Cardiac ventricle fibroblast (primary cell): ENCODE measurements around the gene NR1H4. TPM values are rescaled to one million over a fixed set of nuclear protein-coding genes. Genes with fewer than 3 reads are reported as not detected.

ENCODE experiments used
- total RNA-seq: library from RNA; depleted of rRNA; stranded (reverse); fragments of >200 nt; gene quantifications from 2 replicates; pipeline ENCODE4 v1.2.3, GENCODE V29; 2015

Gene NR1H4
- not detected in 2 replicates for total RNA-seq

GRCh38 chr12:100473716-100474150, at the start of gene NR1H4:
Gene NR1H4 (plus strand): TSS chr12:100473866. CDS start chr12:100493324, 19,458 bp downstream.

GRCh38 chr12:100573292-100574186, 99.9 kb downstream of the NR1H4 start, which contains the start of gene GAS2L3:
Gene GAS2L3 (plus strand): TSS chr12:100573684. CDS start chr12:100594905, 21,221 bp downstream.

Other genes with a start within 250 kb of the NR1H4 start
- gene DEPDC4, start 206.8 kb upstream of the NR1H4 start, total RNA-seq, result not detected in 2 replicates
- 27.1 and 34.4 TPM in 2 replicates for gene SCYL2, start 206.7 kb upstream of the NR1H4 start, total RNA-seq
- gene SLC17A8, start 116.8 kb upstream of the NR1H4 start, total RNA-seq, result not detected in 2 replicates
- 3.3 and 3.6 TPM in 2 replicates for gene GAS2L3, start 99.8 kb downstream of the NR1H4 start, total RNA-seq